ENCODE measurements around the gene TREML2. TPM values are rescaled to one million over a fixed set of nuclear protein-coding genes. Genes with fewer than 3 reads are reported as not detected.

TREML2 gene
- total RNA-seq, 3 donors from 2014 or later, result not detected

- no peak for TF ChIP-seq CTCF (IDR thresholded peaks at IDR 0.05)
- Histone ChIP-seq H3K9me3 (no peaks in the 10 kb centered on the region), H3K4me3 (no peak overlapping the region), H3K4me1 (ENCODE audit: low read depth) (no peaks in the 10 kb centered on the region), H3K36me3 (ENCODE audit: low read depth) (no peaks in the 10 kb centered on the region)
- no peak for DNase-seq
- no peak for ATAC-seq
- intact Hi-C loops (cut with DNase I, micrococcal nuclease), result no loop called here
Measured at GRCh38 chr6:41215777-41216176, 14.8 kb upstream of the TREML2 start.

- no peak for TF ChIP-seq CTCF (IDR thresholded peaks at IDR 0.05)
- ATAC-seq (no peak), DNase-seq (no peak)
- intact Hi-C loops (cut with DNase I, micrococcal nuclease), result no loop called here
- no peak overlapping the region for H3K4me3 ChIP-seq
- H3K36me3 ChIP-seq (ENCODE audit: low read depth), result no peaks in the 10 kb centered on the region
- H3K4me1 ChIP-seq (ENCODE audit: low read depth), result no peaks in the 10 kb centered on the region
- no peaks in the 10 kb centered on the region for H3K9me3 ChIP-seq
Measured at GRCh38 chr6:41214559-41215238, 13.8 kb upstream of the TREML2 start.

GRCh38 chr6:41209547-41210320, 8.8 kb upstream of the TREML2 start:
- no peaks in the 10 kb centered on the region for H3K36me3 ChIP-seq (ENCODE audit: low read depth)
- no peak overlapping the region for H3K4me3 ChIP-seq
- no peak for TF ChIP-seq CTCF (IDR thresholded peaks at IDR 0.05)
- ATAC-seq, result no peak
- H3K9me3 ChIP-seq, result no peaks in the 10 kb centered on the region
- no peak for DNase-seq
- intact Hi-C loops (cut with DNase I, micrococcal nuclease), result no loop called here
- no peaks in the 10 kb centered on the region for H3K4me1 ChIP-seq (ENCODE audit: low read depth)

GRCh38 chr6:41208439-41209106, 7.6 kb upstream of the TREML2 start:
- Histone ChIP-seq H3K9me3 (no peaks in the 10 kb centered on the region), H3K4me3 (no peak overlapping the region), H3K36me3 (ENCODE audit: low read depth) (no peaks in the 10 kb centered on the region), H3K4me1 (ENCODE audit: low read depth) (no peaks in the 10 kb centered on the region)
- intact Hi-C loops (cut with DNase I, micrococcal nuclease), result no loop called here
- TF ChIP-seq CTCF (IDR thresholded peaks at IDR 0.05), result no peak
- ATAC-seq, result no peak
- no peak for DNase-seq

GRCh38 chr6:41204156-41204555, 3.2 kb upstream of the TREML2 start:
- intact Hi-C loops (cut with DNase I, micrococcal nuclease), result no loop called here
- no peaks in the 10 kb centered on the region for H3K9me3 ChIP-seq
- ATAC-seq (no peak), DNase-seq (no peak)
- H3K4me1 ChIP-seq (ENCODE audit: low read depth), result peaks cover 4% of the 10 kb centered on the region
- no peak for TF ChIP-seq CTCF (IDR thresholded peaks at IDR 0.05)
- no peaks in the 10 kb centered on the region for H3K36me3 ChIP-seq (ENCODE audit: low read depth)
- H3K4me3 ChIP-seq, result no peak overlapping the region
